ENCODE results near the gene ASIC2.
"Not testable (repeated sequence)": the region's sequence is repeated elsewhere in the genome, so short reads cannot be mapped to it uniquely, and the experiment has no call there.

Gene ASIC2

GRCh38 chr17:32992321-32993033, 300.6 kb downstream of the ASIC2 start:
- no peak for TF ChIP-seq CTCF (conservative IDR thresholded peaks at IDR 0.05; ENCODE audit: control insufficient read depth, insufficient read depth, low read depth, low read length)
- no peak overlapping the region for H3K4me3 ChIP-seq (ENCODE audit: control insufficient read depth, low read depth, low read length)
- DNase-seq (ENCODE audit: low read depth): no peak

- no peak for TF ChIP-seq CTCF (conservative IDR thresholded peaks at IDR 0.05; ENCODE audit: control insufficient read depth, insufficient read depth, low read depth, low read length)
- DNase-seq (ENCODE audit: low read depth): no peak
- H3K4me3 ChIP-seq (ENCODE audit: control insufficient read depth, low read depth, low read length): no peak overlapping the region
Measured at GRCh38 chr17:32988481-32989101, 304.5 kb downstream of the ASIC2 start.

- DNase-seq (ENCODE audit: low read depth): not testable (repeated sequence)
Measured at GRCh38 chr17:32987868-32988267, 305.2 kb downstream of the ASIC2 start.

GRCh38 chr17:32987453-32987805, 305.7 kb downstream of the ASIC2 start:
- H3K4me3 ChIP-seq (ENCODE audit: control insufficient read depth, low read depth, low read length); DNase-seq (ENCODE audit: low read depth): not testable (repeated sequence)

More at GRCh38 chr17:32987868-32988267, 305.2 kb downstream of the ASIC2 start:
- not testable (repeated sequence) for H3K4me3 ChIP-seq (ENCODE audit: control insufficient read depth, low read depth, low read length)

- DNase-seq (ENCODE audit: low read depth): no peak
- H3K4me3 ChIP-seq (ENCODE audit: control insufficient read depth, low read depth, low read length): no peak overlapping the region
- TF ChIP-seq CTCF (conservative IDR thresholded peaks at IDR 0.05; ENCODE audit: control insufficient read depth, insufficient read depth, low read depth, low read length): no peak
Measured at GRCh38 chr17:32985050-32985756, 307.9 kb downstream of the ASIC2 start.

- DNase-seq (ENCODE audit: low read depth); H3K4me3 ChIP-seq (ENCODE audit: control insufficient read depth, low read depth, low read length): not testable (repeated sequence)
Measured at GRCh38 chr17:32981611-32982010, 311.5 kb downstream of the ASIC2 start.

GRCh38 chr17:32980230-32980629, 312.9 kb downstream of the ASIC2 start:
- H3K4me3 ChIP-seq (ENCODE audit: control insufficient read depth, low read depth, low read length): no peak overlapping the region
- no peak for TF ChIP-seq CTCF (conservative IDR thresholded peaks at IDR 0.05; ENCODE audit: control insufficient read depth, insufficient read depth, low read depth, low read length)
- DNase-seq (ENCODE audit: low read depth): no peak

GRCh38 chr17:32976605-32977004, 316.5 kb downstream of the ASIC2 start:
- no peak for TF ChIP-seq CTCF (conservative IDR thresholded peaks at IDR 0.05; ENCODE audit: control insufficient read depth, insufficient read depth, low read depth, low read length)
- no peak overlapping the region for H3K4me3 ChIP-seq (ENCODE audit: control insufficient read depth, low read depth, low read length)
- DNase-seq (ENCODE audit: low read depth): no peak

Measured in fibroblast of mammary gland (primary cell).